Measurements from ENCODE around the gene ARIH1.

Gene ARIH1

DNA sequence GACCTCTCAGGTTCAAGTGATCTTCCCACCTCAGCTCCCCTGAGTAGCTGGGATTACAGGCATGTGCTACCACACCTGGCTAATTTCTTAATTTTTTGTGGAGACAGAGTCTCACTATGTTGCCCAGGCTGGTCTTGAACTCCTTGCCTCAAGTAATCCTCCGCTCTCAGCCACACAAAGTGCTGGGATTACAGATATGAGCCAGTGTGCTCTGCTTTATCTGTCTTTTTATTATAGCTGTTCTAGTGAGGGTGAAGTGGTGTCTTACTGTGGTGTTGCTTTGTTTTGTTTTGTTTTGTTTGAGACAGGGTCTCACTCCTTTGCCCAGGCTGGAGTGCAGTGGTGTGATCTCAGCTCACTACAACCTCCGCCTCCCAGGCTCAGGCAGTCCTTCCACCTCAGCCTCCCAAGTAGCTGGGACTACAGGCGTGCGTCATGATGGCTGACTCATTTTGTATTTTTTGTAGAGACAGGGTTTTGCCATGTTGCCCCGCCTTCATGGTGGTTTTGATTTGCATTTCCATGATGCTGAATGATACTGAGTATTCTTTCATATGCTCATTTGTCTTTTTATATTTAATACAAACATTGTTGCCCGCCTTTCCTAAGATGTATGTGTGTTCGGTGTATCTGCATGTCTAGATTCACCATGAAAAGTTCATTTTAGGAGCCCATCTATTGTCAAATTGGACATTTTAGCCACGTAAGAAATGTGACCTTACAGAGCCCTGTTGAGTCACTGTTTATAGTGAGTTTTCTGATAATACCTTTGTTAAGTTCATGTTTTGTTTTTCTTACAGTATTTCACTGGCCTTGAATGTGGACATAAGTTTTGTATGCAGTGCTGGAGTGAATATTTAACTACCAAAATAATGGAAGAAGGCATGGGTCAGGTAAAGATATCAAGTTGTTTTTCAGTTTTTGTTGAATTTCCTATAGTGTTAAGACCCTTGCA lies 80.6 kb downstream of the ARIH1 start:
- ATAC-seq: no peak
- no peak for TF ChIP-seq GLIS3 (CRISPR knock-in tag; IDR thresholded peaks at IDR 0.05)
- TF ChIP-seq ZNF8 (CRISPR knock-in tag; IDR thresholded peaks at IDR 0.05): no peak
- TF ChIP-seq ESRRG (CRISPR knock-in tag; IDR thresholded peaks at IDR 0.05): no peak
- TF ChIP-seq, protein P1, sequence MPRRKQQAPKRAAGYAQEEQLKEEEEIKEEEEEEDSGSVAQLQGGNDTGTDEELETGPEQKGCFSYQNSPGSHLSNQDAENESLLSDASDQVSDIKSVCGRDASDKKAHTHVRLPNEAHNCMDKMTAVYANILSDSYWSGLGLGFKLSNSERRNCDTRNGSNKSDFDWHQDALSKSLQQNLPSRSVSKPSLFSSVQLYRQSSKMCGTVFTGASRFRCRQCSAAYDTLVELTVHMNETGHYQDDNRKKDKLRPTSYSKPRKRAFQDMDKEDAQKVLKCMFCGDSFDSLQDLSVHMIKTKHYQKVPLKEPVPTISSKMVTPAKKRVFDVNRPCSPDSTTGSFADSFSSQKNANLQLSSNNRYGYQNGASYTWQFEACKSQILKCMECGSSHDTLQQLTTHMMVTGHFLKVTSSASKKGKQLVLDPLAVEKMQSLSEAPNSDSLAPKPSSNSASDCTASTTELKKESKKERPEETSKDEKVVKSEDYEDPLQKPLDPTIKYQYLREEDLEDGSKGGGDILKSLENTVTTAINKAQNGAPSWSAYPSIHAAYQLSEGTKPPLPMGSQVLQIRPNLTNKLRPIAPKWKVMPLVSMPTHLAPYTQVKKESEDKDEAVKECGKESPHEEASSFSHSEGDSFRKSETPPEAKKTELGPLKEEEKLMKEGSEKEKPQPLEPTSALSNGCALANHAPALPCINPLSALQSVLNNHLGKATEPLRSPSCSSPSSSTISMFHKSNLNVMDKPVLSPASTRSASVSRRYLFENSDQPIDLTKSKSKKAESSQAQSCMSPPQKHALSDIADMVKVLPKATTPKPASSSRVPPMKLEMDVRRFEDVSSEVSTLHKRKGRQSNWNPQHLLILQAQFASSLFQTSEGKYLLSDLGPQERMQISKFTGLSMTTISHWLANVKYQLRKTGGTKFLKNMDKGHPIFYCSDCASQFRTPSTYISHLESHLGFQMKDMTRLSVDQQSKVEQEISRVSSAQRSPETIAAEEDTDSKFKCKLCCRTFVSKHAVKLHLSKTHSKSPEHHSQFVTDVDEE (CRISPR knock-in tag; IDR thresholded peaks at IDR 0.05): no peak

DNA sequence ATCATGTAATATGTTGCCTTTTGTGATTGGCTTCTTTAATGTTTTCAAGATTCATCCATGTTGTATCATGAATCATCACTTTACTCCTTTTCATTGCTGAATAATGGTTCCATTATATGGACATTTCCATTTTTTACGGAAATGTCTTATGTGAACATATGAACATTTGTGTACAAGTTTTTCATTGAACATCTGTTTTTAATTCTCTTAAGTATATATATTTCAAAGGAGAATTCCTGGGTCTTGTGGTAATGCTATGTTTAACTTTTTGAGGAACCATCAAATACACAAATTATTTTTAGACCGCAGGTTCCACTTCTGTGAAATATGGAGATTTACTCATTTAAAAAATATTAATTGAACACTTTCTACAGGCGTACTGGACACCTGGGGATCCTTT lies 85.7 kb downstream of the ARIH1 start:
- TF ChIP-seq ZNF70 (CRISPR knock-in tag; IDR thresholded peaks at IDR 0.05): no peak
- no peak for TF ChIP-seq ISL1 (CRISPR knock-in tag; IDR thresholded peaks at IDR 0.05)
- no peak for TF ChIP-seq ZNF565 (CRISPR knock-in tag; conservative IDR thresholded peaks at IDR 0.05; ENCODE audit: low read depth)
- no peak for TF ChIP-seq ZNF8 (CRISPR knock-in tag; IDR thresholded peaks at IDR 0.05)
- TF ChIP-seq SNAI2 (CRISPR knock-in tag; IDR thresholded peaks at IDR 0.05): no peak
- TF ChIP-seq GLIS3 (CRISPR knock-in tag; IDR thresholded peaks at IDR 0.05): no peak
- no peak for TF ChIP-seq ARNTL (CRISPR knock-in tag; IDR thresholded peaks at IDR 0.05; ENCODE audit: borderline replicate concordance, low read depth)
- TF ChIP-seq, protein P1 (CRISPR knock-in tag; IDR thresholded peaks at IDR 0.05): no peak
- no peak for TF ChIP-seq ZFP30 (CRISPR knock-in tag; IDR thresholded peaks at IDR 0.05)
- no peak for TF ChIP-seq TOX (CRISPR knock-in tag; IDR thresholded peaks at IDR 0.05; ENCODE audit: borderline replicate concordance)
- no peak for TF ChIP-seq RARB (CRISPR knock-in tag; IDR thresholded peaks at IDR 0.05)
- no peak for TF ChIP-seq BACH2 (CRISPR knock-in tag; IDR thresholded peaks at IDR 0.05; ENCODE audit: borderline replicate concordance)
- no peak for TF ChIP-seq PPARA (CRISPR knock-in tag; IDR thresholded peaks at IDR 0.05; ENCODE audit: borderline replicate concordance)
- TF ChIP-seq ZC3H10 (CRISPR knock-in tag; IDR thresholded peaks at IDR 0.05): no peak
- no peak for TF ChIP-seq OSR1 (CRISPR knock-in tag; IDR thresholded peaks at IDR 0.05)
- no peak for ATAC-seq

DNA sequence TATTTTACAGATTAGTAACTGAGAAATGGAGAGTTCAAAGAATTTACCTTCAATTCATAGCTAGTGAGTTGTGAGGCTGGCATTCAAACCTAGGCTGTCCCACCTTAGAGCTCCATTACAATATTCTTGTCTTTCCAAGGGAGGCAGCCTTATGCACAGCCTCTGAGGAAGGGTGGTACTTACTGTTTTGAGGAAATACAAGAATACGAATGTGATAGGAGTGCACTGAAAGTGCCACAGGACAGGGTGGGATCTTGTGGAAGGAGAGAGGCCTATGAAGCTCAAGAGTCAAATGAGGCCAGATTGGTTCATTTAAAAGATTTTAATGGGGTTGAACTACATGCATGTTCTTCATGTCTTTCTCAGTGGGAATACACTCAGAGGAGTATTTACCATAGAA lies 86.3 kb downstream of the ARIH1 start:
- ATAC-seq: no peak
- TF ChIP-seq, protein P2, sequence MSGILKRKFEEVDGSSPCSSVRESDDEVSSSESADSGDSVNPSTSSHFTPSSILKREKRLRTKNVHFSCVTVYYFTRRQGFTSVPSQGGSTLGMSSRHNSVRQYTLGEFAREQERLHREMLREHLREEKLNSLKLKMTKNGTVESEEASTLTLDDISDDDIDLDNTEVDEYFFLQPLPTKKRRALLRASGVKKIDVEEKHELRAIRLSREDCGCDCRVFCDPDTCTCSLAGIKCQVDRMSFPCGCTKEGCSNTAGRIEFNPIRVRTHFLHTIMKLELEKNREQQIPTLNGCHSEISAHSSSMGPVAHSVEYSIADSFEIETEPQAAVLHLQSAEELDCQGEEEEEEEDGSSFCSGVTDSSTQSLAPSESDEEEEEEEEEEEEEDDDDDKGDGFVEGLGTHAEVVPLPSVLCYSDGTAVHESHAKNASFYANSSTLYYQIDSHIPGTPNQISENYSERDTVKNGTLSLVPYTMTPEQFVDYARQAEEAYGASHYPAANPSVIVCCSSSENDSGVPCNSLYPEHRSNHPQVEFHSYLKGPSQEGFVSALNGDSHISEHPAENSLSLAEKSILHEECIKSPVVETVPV (CRISPR knock-in tag; IDR thresholded peaks at IDR 0.05): no peak
- TF ChIP-seq ZC3H10 (CRISPR knock-in tag; IDR thresholded peaks at IDR 0.05): no peak
- no peak for TF ChIP-seq RARB (CRISPR knock-in tag; IDR thresholded peaks at IDR 0.05)
- no peak for TF ChIP-seq TOX (CRISPR knock-in tag; IDR thresholded peaks at IDR 0.05; ENCODE audit: borderline replicate concordance)

DNA sequence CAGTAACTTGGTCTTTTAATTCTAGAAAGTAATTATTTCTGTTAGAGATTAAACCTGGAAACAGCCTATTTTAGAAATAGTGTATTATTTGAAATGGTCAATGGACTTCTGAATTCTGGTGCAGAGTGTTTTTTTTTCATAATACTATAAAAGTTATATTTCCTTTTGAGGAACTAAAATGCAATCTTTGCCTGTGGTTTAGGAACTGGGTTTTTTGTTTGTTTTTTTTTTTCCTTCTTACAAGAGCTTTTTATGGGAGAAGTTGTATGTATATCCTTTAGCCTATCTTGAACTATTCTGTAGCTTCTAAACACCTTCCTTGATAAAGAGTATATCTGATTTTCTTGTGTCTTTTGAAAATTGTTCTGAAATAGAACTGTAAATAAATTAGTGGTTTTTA lies 88.3 kb downstream of the ARIH1 start:
- TF ChIP-seq ESRRG (CRISPR knock-in tag; IDR thresholded peaks at IDR 0.05) (no peak), GLIS3 (CRISPR knock-in tag; IDR thresholded peaks at IDR 0.05) (no peak), ZFP30 (CRISPR knock-in tag; IDR thresholded peaks at IDR 0.05) (no peak), ZNF70 (CRISPR knock-in tag; IDR thresholded peaks at IDR 0.05) (no peak), ZNF8 (CRISPR knock-in tag; IDR thresholded peaks at IDR 0.05) (no peak), ZC3H10 (CRISPR knock-in tag; IDR thresholded peaks at IDR 0.05) (no peak), TCF4 (CRISPR knock-in tag; IDR thresholded peaks at IDR 0.05; ENCODE audit: borderline replicate concordance) (no peak), CSDC2 (CRISPR knock-in tag; IDR thresholded peaks at IDR 0.05) (no peak), ISL1 (CRISPR knock-in tag; IDR thresholded peaks at IDR 0.05) (no peak), RARB (CRISPR knock-in tag; IDR thresholded peaks at IDR 0.05) (no peak), OSR1 (CRISPR knock-in tag; IDR thresholded peaks at IDR 0.05) (no peak), PPARA (CRISPR knock-in tag; IDR thresholded peaks at IDR 0.05; ENCODE audit: borderline replicate concordance) (no peak), BACH2 (CRISPR knock-in tag; IDR thresholded peaks at IDR 0.05; ENCODE audit: borderline replicate concordance) (no peak)
- TF ChIP-seq, protein P2 (CRISPR knock-in tag; IDR thresholded peaks at IDR 0.05): no peak
- TF ChIP-seq, protein P3, sequence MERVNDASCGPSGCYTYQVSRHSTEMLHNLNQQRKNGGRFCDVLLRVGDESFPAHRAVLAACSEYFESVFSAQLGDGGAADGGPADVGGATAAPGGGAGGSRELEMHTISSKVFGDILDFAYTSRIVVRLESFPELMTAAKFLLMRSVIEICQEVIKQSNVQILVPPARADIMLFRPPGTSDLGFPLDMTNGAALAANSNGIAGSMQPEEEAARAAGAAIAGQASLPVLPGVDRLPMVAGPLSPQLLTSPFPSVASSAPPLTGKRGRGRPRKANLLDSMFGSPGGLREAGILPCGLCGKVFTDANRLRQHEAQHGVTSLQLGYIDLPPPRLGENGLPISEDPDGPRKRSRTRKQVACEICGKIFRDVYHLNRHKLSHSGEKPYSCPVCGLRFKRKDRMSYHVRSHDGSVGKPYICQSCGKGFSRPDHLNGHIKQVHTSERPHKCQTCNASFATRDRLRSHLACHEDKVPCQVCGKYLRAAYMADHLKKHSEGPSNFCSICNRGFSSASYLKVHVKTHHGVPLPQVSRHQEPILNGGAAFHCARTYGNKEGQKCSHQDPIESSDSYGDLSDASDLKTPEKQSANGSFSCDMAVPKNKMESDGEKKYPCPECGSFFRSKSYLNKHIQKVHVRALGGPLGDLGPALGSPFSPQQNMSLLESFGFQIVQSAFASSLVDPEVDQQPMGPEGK (CRISPR knock-in tag; IDR thresholded peaks at IDR 0.05; ENCODE audit: borderline replicate concordance): no peak
- TF ChIP-seq, protein P4, sequence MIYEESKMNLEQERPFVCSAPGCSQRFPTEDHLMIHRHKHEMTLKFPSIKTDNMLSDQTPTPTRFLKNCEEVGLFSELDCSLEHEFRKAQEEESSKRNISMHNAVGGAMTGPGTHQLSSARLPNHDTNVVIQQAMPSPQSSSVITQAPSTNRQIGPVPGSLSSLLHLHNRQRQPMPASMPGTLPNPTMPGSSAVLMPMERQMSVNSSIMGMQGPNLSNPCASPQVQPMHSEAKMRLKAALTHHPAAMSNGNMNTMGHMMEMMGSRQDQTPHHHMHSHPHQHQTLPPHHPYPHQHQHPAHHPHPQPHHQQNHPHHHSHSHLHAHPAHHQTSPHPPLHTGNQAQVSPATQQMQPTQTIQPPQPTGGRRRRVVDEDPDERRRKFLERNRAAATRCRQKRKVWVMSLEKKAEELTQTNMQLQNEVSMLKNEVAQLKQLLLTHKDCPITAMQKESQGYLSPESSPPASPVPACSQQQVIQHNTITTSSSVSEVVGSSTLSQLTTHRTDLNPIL (CRISPR knock-in tag; IDR thresholded peaks at IDR 0.05; ENCODE audit: low read depth): no peak

More for the DNA sequence above, 88.3 kb downstream of the ARIH1 start:
- no peak for ATAC-seq
